GM18909 (cell line): ENCODE data around the gene CDC14A.
A peak's percentile ranks its signal among the peaks of the same experiment; 100 is the strongest.
"Not testable (repeated sequence)": the region's sequence is repeated elsewhere in the genome, so short reads cannot be mapped to it uniquely, and the experiment has no call there.

Experiments
- ATAC-seq: cut with Tn5 transposase; IDR thresholded peaks from one replicate; pipeline ENCODE4 v1.9.1; 2021; ENCODE audit warnings: mild to moderate bottlenecking; ENCODE audit not compliant: unreplicated experiment, poor library complexity

Gene CDC14A

DNA sequence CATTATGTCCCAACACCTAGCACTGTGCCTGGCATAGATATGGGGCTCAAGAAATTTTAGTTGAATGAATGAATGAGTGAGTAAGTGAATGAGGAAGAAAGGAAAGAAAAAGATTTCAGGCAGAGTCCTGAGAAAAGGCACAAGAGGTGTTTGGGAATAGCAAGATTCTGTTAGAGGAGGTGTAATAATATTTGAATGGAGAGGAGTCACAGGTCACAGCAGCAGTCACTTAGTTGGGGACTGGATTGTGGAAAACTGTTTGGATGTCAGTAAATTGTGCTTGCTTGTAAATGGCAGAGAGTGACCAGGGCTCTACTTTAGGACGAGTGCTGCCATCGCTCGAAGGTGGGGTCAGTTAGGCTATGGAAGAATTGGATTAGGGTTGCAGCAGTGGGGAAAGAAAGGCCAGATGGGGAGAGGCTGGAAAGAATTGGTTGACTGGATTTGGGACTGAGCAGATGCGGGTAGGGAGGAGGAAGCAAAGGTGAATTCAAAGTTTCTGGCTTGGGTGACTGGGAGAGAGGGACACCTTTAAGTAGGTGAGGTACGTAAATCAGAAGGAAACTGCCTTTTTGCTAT lies 9.3 kb downstream of the CDC14A start:
- ATAC-seq: no peak

DNA sequence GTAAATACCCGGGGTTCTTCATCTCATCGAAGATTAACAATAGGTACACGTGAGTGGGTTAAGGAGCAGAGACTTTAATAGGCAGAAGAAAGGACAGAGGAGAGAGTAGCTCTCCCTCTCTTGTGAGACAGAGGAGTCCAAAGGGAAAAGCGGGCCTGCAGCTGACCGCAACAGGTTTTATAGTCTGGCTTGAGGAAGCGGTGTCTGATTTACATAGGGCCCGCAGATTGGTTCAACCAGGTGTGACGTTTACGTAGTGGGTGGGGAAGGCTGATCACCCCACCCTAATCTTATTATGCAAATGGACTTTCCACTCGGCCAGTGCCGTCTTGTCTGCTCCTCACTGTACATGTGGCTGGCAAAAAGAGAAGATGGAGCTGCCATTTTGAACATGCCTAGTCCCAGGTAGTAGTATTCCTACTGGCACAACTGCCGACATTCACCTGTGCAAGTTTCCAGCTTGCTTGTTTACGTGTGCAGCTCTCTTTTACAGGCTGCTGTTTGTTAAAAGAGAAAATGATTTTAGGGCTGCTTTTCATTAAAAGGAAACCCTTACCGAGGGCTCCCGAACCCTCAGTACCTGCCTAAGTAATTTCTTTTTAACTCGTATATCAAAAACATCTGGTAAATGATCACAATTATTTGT lies 10.6 kb downstream of the CDC14A start:
- no peak for ATAC-seq

DNA sequence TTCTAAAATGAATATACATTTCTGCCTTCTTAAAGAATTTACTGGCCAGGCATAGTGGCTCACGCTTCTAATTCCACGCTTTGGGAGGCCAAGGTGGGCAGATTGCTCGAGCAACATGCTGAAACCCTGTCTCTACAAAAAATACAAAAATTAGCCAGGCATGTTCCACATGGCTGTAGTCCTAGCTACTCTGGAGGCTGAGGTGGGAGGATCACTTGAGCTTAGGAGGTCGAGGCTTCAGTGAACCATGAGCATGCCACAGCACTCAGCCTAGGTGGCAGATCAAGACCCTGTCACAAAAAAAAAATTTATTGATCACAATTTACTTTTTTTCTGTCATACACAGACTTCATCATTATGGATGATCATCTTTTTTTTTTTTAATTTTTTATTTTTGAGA lies 11.5 kb downstream of the CDC14A start:
- no peak for ATAC-seq

DNA sequence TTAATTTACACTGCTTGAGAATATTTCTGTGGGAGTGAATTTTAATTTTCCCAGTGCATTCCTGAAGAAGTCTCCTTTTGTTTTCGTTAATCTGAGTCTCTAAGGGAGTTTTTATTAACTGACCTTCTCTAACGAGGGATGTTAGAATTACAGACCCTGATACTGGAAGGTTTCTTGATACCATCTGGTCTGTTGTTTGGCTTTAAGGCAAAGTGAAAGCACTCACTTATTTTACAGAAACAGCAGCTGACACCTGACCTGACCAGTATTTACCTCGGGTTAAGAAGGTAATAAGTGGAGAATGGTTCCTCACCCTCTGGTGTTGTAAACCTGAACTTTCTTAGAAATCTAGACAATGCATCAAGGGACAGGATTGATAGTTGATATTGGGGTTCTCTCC lies 12.4 kb downstream of the CDC14A start:
- no peak for ATAC-seq

DNA sequence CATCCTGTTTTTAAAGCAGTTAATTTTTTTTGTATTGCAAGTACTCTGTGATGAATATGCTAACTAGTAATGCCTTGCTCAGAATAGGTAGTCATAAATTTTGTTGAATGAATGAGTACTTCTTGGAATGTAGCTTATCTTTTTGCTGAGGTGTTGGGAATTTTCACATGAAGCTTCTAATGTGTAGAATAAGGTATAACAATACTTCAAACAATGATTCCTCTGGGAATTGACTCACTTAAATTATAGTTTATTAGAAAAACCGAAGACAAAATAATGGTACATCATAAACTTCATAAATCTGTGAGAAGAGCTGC lies 13.9 kb downstream of the CDC14A start:
- ATAC-seq: no peak

DNA sequence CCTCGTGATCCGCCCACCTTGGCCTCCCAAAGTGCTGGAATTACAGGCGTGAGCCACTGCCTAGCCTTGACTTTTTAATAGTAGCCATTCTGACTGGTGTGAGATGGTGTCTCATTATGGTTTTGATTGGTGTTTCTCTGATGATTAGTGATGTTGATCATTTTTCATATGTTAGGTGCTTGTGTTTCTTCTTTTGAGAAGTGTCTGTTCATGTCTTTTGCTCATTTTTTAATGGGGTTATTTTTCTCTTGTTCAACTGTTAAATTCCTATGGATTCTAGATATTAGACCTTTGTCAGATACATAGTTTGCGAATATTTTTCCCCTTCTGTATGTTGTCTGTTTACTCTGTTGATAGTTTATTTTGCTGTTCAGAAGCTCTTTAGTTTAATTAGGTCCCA lies 17.0 kb downstream of the CDC14A start:
- not testable (repeated sequence) for ATAC-seq

DNA sequence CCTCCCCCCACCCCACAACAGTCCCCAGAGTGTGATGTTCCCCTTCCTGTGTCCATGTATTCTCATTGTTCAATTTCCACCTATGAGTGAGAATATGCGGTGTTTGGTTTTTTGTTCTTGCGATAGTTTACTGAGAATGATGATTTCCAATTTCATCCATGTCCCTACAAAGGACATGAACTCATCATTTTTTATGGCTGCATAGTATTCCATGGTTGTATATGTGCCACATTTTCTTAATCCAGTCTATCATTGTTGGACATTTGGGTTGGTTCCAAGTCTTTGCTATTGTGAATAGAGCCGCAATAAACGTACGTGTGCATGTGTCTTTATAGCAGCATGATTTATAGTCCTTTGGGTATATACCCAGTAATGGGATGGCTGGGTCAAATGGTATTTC lies 21.6 kb downstream of the CDC14A start:
- not testable (repeated sequence) for ATAC-seq

DNA sequence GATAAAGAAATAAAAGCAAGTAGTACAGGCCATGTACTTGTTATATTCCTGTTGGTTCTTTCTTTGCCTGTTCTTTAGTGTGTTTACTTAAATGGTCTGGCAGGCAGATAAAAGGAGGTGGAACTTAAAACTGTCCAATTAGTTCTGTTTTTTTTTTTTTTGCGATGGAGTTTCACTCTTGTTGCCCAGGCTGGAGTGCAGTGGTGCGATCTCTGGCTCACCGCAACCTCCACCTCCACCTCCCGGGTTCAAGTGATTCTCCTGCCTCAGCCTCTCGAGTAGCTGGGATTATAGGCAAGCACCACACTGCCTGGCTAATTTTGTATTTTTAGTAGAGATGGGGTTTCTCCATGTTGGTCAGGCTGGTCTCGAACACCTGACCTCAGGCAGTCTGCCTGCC lies 24.6 kb downstream of the CDC14A start:
- ATAC-seq: not testable (repeated sequence)

DNA sequence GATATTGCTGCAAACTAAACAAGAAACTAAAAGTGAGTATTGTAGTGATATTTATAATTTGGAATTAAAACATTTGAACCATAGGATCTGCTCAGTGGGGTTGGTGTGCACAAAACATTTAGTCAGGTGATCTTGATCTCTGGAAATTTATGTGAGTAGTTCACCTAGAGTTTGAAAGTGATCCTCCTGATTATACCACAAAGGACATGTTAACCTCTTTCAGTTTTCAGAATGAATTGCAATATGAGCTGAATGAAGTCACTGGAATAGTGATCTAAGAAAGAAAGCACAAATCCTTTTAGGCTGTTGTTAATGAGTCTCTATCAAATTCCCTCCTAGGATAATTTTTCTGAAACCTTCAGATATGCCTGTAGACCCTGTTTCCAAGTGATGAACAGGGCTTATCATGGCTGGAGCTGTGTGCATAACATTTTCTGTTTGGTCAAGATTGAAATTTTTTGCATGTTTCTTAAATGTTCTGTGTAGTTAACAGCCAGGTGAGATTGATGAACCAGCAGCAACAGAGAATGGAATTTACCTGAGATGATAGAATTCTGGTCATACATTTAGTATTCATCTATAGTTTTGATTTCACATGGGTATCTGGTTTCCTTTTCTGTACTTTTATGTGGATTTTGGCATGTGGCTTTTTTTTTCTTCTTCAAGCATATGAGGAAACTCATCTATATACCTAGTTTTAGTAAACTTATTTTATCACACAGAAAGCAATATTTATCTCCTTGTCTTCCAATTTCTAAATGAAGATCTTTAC lies 25.5 kb downstream of the CDC14A start:
- peak; percentile 95 for ATAC-seq

DNA sequence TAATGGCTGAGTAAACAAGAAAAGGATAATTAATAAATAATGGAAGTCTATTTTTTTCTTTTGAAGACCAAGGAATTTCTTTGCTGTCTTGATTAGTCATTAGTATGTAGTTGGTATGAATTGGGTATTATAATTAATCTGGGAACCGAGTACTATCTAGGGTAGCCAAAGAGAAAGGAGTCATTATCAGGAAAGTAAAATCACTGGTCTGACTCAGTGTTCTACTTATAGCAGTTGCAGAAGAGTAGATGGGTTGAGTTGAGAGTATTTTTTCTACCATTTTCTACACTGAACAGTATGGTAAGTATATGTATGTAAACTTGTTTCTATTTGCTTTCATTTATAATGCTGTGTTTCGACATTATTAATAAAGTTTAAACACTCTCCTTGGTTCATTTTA lies 26.6 kb downstream of the CDC14A start:
- ATAC-seq: no peak

DNA sequence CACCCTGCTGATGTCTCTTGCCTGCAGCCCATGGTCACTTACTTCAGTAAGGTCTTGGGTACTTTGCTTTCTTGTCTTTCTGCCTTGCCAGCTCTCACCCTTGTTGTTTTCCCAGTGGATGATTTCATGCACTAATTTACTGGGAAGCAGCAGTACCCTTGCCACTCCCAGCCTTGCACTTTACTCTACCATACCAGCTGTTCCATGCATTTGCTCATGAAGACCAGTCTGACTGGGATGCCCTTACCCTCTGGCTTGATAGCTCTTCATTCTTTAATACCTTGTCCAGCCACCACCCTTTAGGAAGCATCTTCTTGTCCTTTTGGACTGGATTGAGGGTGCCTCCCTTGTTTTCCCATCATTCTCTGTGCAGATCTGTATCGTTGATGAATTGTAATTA lies 28.3 kb downstream of the CDC14A start:
- no peak for ATAC-seq

DNA sequence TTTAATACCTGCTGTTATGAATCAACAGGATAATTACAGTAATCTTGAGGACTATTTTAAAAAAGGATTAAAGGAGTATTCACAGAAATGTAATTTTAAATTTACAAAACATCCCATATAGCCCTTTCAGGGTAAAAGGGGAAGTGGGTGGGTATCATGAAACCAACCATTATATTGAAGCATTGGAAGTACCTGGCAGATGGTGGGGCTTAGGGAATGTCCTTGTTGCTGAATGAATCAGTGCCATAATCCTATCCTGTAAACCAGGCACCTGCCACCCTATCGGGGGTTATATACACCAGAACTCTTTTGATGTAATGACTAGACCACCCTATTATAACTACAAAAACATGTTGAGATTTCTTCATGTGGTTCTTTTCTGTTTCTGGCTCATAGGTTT lies 30.4 kb downstream of the CDC14A start:
- no peak for ATAC-seq

DNA sequence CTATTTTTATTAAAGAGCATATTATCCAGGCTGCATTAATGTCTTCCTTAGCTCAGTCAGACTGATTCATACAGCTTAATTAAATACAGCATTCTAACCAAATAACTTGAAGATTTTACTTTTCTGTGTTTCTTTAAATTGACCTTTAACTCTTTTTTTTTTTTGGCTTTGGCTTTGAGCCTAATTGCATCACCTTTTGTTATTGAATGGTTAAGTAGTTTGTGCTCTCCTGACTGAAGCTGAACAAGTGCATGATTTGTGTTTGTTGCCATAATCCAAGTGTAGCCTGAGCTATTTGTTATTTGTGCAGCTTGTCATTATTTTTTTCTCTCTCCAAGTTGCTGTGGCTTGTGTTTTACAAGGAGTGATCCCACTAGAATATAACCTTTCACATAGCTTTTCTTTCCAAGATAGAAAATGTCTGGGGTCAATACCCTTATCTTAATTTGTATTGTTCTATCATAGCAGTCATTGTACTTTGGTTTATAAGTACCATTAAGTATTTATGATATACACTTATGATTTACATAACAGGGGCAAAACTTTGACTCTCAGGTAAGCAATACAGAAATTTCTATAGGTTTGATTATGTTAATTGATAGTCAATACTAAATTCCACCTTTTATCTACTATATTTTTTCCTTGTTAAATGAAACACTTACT lies 31.6 kb downstream of the CDC14A start:
- no peak for ATAC-seq

DNA sequence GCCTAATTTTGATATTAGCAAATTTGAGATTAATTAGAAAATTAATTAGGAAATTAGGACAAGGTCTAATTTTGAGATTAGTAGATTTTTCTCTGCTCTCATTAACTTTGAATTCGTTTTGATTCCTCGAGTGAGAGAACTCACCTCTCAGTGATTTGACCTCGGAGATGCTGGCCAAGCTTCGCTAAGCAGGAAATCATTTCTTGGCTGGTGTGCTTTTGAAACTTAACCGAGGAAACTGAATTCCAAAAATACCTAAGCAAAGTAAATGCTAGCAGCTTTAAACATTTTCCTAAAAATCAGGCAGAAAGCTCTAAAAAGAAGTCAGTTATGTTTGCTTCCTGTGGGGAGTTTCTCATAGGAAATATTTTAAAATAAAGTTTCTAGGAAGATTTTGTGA lies 34.9 kb downstream of the CDC14A start:
- no peak for ATAC-seq

DNA sequence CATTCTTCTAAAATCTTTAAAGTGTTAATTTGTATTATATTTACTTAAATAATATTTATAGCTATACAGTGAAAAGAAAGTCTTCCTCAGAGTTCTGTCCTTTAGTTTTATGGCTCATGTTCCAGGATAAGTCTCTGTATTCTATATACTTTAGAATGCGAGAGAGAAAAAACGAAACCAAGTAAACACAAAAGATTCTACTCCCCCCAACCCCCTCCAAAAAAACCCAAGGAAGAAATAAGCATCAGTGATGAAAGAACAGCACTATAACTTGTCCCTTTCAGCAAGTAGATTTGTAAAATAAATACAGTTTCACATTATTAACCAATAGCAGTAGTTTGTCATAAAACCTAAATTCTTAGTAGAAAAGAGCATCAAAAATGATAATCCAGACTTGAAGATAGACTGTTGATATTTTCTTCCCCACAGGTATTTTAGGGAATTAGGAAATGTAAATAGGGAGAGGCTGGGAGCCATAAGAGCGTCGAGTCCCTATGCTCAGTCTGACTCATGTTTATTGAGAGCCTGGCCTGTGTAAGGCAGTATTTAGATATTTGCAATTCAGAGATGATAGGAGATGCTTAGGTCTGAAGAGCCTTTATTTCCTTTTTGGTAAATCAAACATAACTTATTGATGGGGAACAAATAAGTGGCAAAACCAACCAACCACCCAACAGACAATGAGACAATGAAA lies 35.5 kb downstream of the CDC14A start:
- no peak for ATAC-seq

DNA sequence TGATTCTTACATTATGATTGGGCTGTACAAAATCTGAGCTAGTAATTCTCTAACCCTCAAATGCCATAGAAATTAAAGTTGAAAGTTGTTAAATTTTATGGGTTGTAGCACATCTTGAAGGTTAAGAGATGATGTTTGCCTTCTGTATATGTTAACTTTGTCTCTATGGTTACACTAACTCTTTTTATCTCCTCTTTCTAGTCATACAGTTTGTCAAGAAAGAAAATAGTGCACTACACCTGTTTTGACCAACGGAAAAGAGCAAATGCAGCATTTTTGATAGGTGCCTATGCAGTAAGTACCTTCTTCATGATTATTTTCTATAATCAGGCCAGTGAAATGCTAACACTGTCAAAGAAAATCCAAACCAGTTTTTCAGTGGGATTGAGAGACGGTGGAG lies 38.2 kb downstream of the CDC14A start:
- ATAC-seq: no peak

DNA sequence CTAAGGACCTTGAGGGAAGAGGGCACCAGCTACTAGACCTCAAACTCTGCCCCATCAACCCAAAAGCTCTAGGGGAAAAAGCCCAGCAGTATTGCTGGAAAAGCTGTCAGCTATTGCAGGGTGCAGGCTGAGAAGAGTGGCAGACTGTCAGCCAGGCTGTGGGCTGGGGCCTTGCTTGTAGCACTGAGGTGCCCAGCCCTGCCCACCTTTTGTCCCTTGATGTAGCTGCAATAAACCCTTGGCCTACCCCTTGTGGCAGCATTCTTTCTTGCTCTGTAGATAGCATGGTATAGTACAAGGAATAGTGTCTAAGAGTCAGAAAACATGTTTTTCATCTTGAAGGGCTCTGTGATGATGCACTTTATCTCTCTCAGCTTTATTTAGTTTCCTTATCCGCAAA lies 39.4 kb downstream of the CDC14A start:
- ATAC-seq: no peak

DNA sequence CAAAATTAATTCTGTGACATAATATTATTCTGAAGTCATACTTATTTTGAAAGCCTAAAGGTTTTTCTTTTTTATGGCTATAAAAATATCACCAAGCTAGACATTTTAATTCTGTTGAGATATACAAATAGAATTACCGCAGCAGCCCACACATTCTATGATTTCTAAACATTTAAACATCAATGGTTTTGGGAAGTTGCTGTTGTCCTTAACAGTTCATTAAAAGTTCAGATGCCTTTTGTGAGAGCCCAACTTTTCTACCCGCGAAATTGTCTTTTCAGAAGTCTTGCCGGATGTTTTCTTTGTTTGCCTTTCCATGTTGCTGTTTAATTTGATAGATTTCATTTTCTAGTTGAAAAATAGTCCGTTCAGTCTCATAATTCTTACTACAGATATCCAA lies 40.5 kb downstream of the CDC14A start:
- ATAC-seq: no peak

DNA sequence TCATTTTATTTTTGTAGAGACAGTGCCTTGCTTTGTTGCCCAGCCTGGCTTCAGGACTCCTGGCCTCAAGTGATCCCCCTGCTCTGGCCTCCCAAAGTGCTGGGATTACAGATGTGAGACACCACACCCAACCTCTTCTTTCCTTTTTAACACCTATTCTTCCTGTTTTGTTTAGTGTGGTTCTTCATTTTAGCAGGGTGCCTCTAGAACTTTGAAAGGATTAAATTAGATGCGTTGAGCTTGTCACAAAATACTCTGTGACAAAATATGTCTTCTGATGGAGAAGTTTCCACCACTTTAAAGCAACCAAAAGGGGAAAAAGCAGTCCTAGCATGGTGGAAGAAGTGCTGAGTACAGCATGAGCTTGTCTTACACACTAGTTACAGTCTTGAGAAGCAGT lies 42.0 kb downstream of the CDC14A start:
- no peak for ATAC-seq

DNA sequence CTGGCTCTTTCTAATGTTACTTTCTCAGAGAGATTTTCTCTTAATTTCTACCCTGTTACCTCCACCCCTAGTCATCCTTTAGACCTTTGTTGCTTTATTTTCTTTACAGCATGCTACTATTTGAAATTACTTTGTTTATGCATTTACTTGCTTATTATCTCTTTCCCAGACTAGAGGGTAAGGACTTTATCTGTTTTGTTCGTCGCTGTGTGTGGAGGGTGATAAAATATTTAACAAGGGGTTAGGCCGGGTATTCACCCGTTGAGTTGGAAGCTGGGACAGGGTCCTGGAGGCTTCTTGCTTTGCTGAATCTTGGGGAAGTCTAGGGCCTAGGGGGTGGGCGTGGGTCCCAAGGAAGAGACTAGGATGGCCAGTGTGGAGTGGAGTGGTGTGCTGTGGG lies 43.6 kb downstream of the CDC14A start:
- ATAC-seq: no peak

DNA sequence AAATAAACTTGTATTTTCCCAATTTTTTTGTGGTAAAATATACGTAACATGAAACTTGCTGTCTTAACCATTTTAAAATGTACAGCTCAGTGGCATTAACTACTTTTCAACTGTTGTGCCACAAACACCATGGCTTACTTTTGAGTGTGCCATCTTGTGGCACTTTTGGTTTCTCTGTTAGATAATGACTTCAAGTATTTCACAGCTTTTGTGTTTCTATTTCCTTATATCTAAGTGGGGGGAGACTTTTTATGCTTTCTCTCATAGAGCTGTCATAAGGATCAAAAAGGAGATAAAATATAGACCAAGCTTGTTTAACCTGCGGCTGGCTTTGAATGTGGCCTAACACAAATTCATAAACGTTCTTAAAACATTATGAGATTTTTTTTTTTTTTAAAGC lies 44.3 kb downstream of the CDC14A start:
- ATAC-seq: no peak
